IMR-90 (cell line): ENCODE measurements around the gene VIPR2. TPM values are rescaled to one million over a fixed set of nuclear protein-coding genes. Genes with fewer than 3 reads are reported as not detected.

ENCODE experiments used
- ATAC-seq: fragments of 200-7000 bp; cut with Tn5 transposase; 2 replicates; pipeline ENCODE4 v1.9.1; 2020; ENCODE audit warnings: low read depth, mild to moderate bottlenecking, moderate library complexity
- BruUV-seq: library from RNA; stranded (reverse); fragments of 400-500 nt; replicated peaks from 2 replicates; lab custom pipeline; 2021; lab: Mats Ljungman, UMichigan
- CTCF ChIA-PET: fragments of 300-600 bp; formaldehyde crosslinking; extraction: SDS; loops from one replicate; lab custom pipeline; 2021; ENCODE audit warnings: antibody characterized with exemption; lab: Yijun Ruan, JAX
- POLR2A ChIA-PET: fragments of 300-600 bp; sonication (Branson Sonifier 250); formaldehyde crosslinking; loops from one replicate; lab custom pipeline; 2022; ENCODE audit warnings: antibody characterized with exemption; ENCODE audit not compliant: unreplicated experiment; lab: Charles Lee
- DNase-seq: peaks from one replicate; pipeline ENCODE4 v3.0.0; 2013
- H2AFZ ChIP-seq: replicated peaks from 2 replicates; pipeline ENCODE3; 2013; ENCODE audit warnings: low read length, mild to moderate bottlenecking; ENCODE audit not compliant: poor library complexity
- H2AK5ac ChIP-seq: 2 replicates; pipeline ENCODE4 v1.6.1; 2013; ENCODE audit warnings: low read depth, low read length, inconsistent platforms
- H2AK9ac ChIP-seq: replicated peaks from 2 replicates; pipeline ENCODE3; 2013; ENCODE audit warnings: mild to moderate bottlenecking, low read depth, low read length, moderate library complexity; ENCODE audit not compliant: poor library complexity
- H2BK120ac ChIP-seq: 2 replicates; pipeline ENCODE4 v1.6.1; 2013; ENCODE audit warnings: low read depth, low read length, inconsistent platforms
- H2BK15ac ChIP-seq: 3 replicates; pipeline ENCODE4 v1.6.1; 2013; ENCODE audit warnings: low read depth, low read length, inconsistent platforms
- H2BK20ac ChIP-seq: 2 replicates; pipeline ENCODE4 v1.6.1; 2013; ENCODE audit warnings: low read depth, mild to moderate bottlenecking, inconsistent platforms, low read length, moderate library complexity
- H2BK5ac ChIP-seq: 2 replicates; pipeline ENCODE4 v1.6.1; 2013; ENCODE audit warnings: mild to moderate bottlenecking, low read depth, low read length, inconsistent platforms; ENCODE audit not compliant: poor library complexity, severe bottlenecking
- H3K14ac ChIP-seq: replicated peaks from 2 replicates; pipeline ENCODE4 v1.6.1; 2013; ENCODE audit warnings: low read depth, low read length, inconsistent platforms
- H3K18ac ChIP-seq: 2 replicates; pipeline ENCODE4 v1.6.1; 2013; ENCODE audit warnings: low read depth, low read length, control low read depth
- H3K23ac ChIP-seq: 2 replicates; pipeline ENCODE4 v1.6.1; 2013; ENCODE audit warnings: low read depth, low read length, inconsistent platforms
- H3K27ac ChIP-seq: 2 replicates; pipeline ENCODE4 v1.5.1; 2013; ENCODE audit warnings: mild to moderate bottlenecking, control low read depth, low read length; ENCODE audit not compliant: insufficient read depth
- H3K27me3 ChIP-seq: 2 replicates; pipeline ENCODE4 v1.6.1; 2013; ENCODE audit warnings: low read length; ENCODE audit not compliant: control insufficient read depth, insufficient read depth
- H3K36me3 ChIP-seq: 2 replicates; pipeline ENCODE4 v1.6.1; 2013; ENCODE audit warnings: low read length, mixed read lengths; ENCODE audit not compliant: control insufficient read depth, insufficient read depth
- H3K4ac ChIP-seq: 2 replicates; pipeline ENCODE4 v1.6.1; 2013; ENCODE audit warnings: low read depth, low read length, inconsistent platforms
- H3K4me1 ChIP-seq: 2 replicates; pipeline ENCODE4 v1.6.1; 2013; ENCODE audit warnings: low read length, mixed read lengths; ENCODE audit not compliant: control insufficient read depth, insufficient read depth
- H3K4me2 ChIP-seq: 2 replicates; pipeline ENCODE4 v1.6.1; 2013; ENCODE audit warnings: low read depth, mild to moderate bottlenecking, control low read depth, low read length, moderate library complexity
- H3K4me3 ChIP-seq: 2 replicates; pipeline ENCODE4 v1.5.1; 2013; ENCODE audit warnings: low read depth, mild to moderate bottlenecking, control low read depth, low read length, moderate library complexity; ENCODE audit not compliant: insufficient read depth
- H3K56ac ChIP-seq: 2 replicates; pipeline ENCODE4 v1.6.1; 2013; ENCODE audit warnings: low read length, inconsistent platforms; ENCODE audit not compliant: insufficient read depth; ENCODE audit errors: extremely low read depth
- H3K79me1 ChIP-seq, 2 experiments: 2 replicates each; pipeline ENCODE4 v1.6.1; 2013; ENCODE audit warnings: low read length in 2 of 2, inconsistent platforms in 1 of 2, low read depth in 1 of 2
- H3K9ac ChIP-seq: 2 replicates; pipeline ENCODE4 v1.6.1; 2013; ENCODE audit warnings: low read depth, low read length, control low read depth
- H3K9me1 ChIP-seq: 2 replicates; pipeline ENCODE4 v1.6.1; 2013; ENCODE audit warnings: low read length, inconsistent platforms; ENCODE audit not compliant: insufficient read depth
- H3K9me3 ChIP-seq: 2 replicates; pipeline ENCODE4 v1.6.1; 2013; ENCODE audit warnings: low read length; ENCODE audit not compliant: control insufficient read depth, insufficient read depth
- H4K20me1 ChIP-seq: 2 replicates; pipeline ENCODE4 v1.6.1; 2013; ENCODE audit warnings: low read length, inconsistent platforms; ENCODE audit not compliant: insufficient read depth
- H4K5ac ChIP-seq: 2 replicates; pipeline ENCODE4 v1.6.1; 2013; ENCODE audit warnings: mild to moderate bottlenecking, low read depth, low read length, control low read depth
- H4K8ac ChIP-seq, 2 experiments: 2 replicates each; pipeline ENCODE4 v1.6.1; 2013; ENCODE audit warnings: low read depth in 2 of 2, low read length in 2 of 2, control low read depth in 1 of 2, inconsistent platforms in 1 of 2
- H4K91ac ChIP-seq: 2 replicates; pipeline ENCODE4 v1.6.1; 2013; ENCODE audit warnings: low read depth, low read length, inconsistent platforms; ENCODE audit not compliant: insufficient read depth
- CEBPB ChIP-seq: IDR thresholded peaks from 2 replicates; pipeline ENCODE4 v1.6.1; 2012; ENCODE audit warnings: low read depth, low read length, improper control_type of control experiment
- CHD1 ChIP-seq: IDR thresholded peaks from 2 replicates; pipeline ENCODE4 v1.6.1; 2012; ENCODE audit warnings: low read depth, low read length, improper control_type of control experiment
- CTCF ChIP-seq: conservative IDR thresholded peaks from 2 replicates; pipeline ENCODE4 v1.5.1; 2012; ENCODE audit warnings: mild to moderate bottlenecking, low read depth, low read length, improper control_type of control experiment
- FOS ChIP-seq: fragments of 150-350 bp; IDR thresholded peaks from 2 replicates; pipeline ENCODE4 v1.6.1; 2016; ENCODE audit warnings: low read depth, low read length
- MAZ ChIP-seq: IDR thresholded peaks from 2 replicates; pipeline ENCODE4 v1.6.1; 2012; ENCODE audit warnings: low read depth, mild to moderate bottlenecking, low read length, improper control_type of control experiment, moderate library complexity, borderline replicate concordance
- MXI1 ChIP-seq: IDR thresholded peaks from 2 replicates; pipeline ENCODE4 v1.6.1; 2012; ENCODE audit warnings: low read depth, mild to moderate bottlenecking, low read length, moderate library complexity, borderline replicate concordance
- NFE2L2 ChIP-seq: fragments of 150-350 bp; IDR thresholded peaks from 2 replicates; pipeline ENCODE4 v1.6.1; 2016; ENCODE audit warnings: low read depth, mild to moderate bottlenecking, low read length
- WGBS, 2 experiments: methylation state at CpG; one replicate each; pipeline versions ENCODE4 v1.1.5 to v1.1.7; 2013; ENCODE audit warnings: missing lambda C conversion rate in 2 of 2; ENCODE audit not compliant: insufficient read length in 1 of 2; ENCODE audit errors: extremely low coverage in 2 of 2; 5-methylcytosine and 5-hydroxymethylcytosine counted together
- dilution Hi-C: fragments of 300-500 bp; cut with HindIII; formaldehyde crosslinking; loops from one replicate; pipeline ENCODE4 v1.14.3; 2018; ENCODE audit warnings: low sequenced_read_pairs; ENCODE audit not compliant: unreplicated experiment
- in situ Hi-C: fragments of 300-500 bp; cut with MboI; formaldehyde crosslinking; loops from 3 replicates; pipeline ENCODE4 v1.14.3; 2019; ENCODE audit warnings: low sequenced_read_pairs, inconsistent platforms, mixed read lengths
- intact Hi-C: fragments of 100-400 bp; cut with micrococcal nuclease; formaldehyde crosslinking; loops from 2 replicates; pipeline ENCODE4 v1.10.0; 2022
- polyA plus RNA-seq, 3 experiments: library from polyadenylated mRNA; depleted of rRNA; stranded (reverse); fragments of >200 nt; gene quantifications; 2 replicates each; pipeline ENCODE4 v1.2.3, GENCODE V29; 2012; ENCODE audit warnings: low replicate concordance in 1 of 3
- total RNA-seq: library from RNA; depleted of rRNA; stranded (reverse); fragments of >200 nt; gene quantifications from 2 replicates; pipeline ENCODE4 v1.2.3, GENCODE V29; 2012
- TF ChIP-seq, protein P1 (sequence below): fragments of 150-350 bp; IDR thresholded peaks from 2 replicates; pipeline ENCODE4 v1.6.1; 2017; ENCODE audit warnings: mild to moderate bottlenecking, antibody characterized with exemption, low read length, low read depth
- TF ChIP-seq, protein P2 (sequence below): fragments of 150-350 bp; IDR thresholded peaks from 2 replicates; pipeline ENCODE4 v1.6.1; 2016; ENCODE audit warnings: low read depth, mild to moderate bottlenecking, low read length, moderate library complexity, borderline replicate concordance

Gene VIPR2
- total and polyA plus RNA-seq, 2 of the 4 experiments (the other 2 are of a cell fraction): not detected

DNA sequence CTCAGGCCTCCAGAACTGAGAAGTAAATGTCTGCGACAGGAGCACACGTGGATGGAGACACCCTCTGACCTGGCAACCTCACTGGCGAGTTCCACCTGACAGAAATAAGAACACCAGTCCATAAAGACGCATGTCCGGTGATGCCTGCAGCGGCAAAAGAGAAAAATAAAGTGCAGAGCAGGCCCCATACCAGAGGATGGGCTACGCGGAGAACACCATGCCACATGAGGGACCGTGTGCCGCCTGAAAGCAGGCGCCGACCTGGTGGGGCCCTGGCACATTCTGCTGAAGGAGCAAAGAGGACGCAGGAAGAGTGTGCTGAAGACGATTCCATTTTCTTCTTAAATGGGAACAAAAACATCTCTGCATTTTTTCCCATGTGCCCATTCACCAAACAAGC, 105.0 kb downstream of the VIPR2 start:
- intact Hi-C loops (no loop called here), dilution Hi-C loops (no loop called here), in situ Hi-C loops (no loop called here)
- Histone ChIP-seq H3K18ac (no peak overlapping the region), H2BK15ac (no peak overlapping the region), H2AK5ac (no peak overlapping the region), H3K36me3 (no peaks in the 10 kb centered on the region), H3K4me3 (no peak overlapping the region), H2BK5ac (no peak overlapping the region), H2AK9ac (no peak overlapping the region), H3K56ac (no peak overlapping the region), H4K91ac (no peak overlapping the region), H3K9me3 (peaks cover 34% of the 10 kb centered on the region), H3K4me2 (no peak overlapping the region), H2BK20ac (no peak overlapping the region), H4K8ac (no peak overlapping the region), H3K14ac (no peak overlapping the region), H3K9ac (no peak overlapping the region), H3K9me1 (no peaks in the 10 kb centered on the region), H4K20me1 (no peaks in the 10 kb centered on the region), H3K79me1 (no peaks in the 10 kb centered on the region), H2AFZ (no peak overlapping the region), H3K23ac (no peak overlapping the region), H2BK120ac (no peak overlapping the region), H4K5ac (no peak overlapping the region), H3K27ac (no peak overlapping the region), H3K4me1 (no peaks in the 10 kb centered on the region), H3K4ac (no peak overlapping the region), H3K27me3 (no peaks in the 10 kb centered on the region; the same call in 1 of the 2 replicates)
- 71% methylated on average over 6 of the region's 14 CpGs; no CpG with 5 or more reads in 1 of the 2 experiments for WGBS, 2 experiments
- POLR2A ChIA-PET: no interaction called here
- BruUV-seq: no TSS peak
- CTCF ChIA-PET: no interaction called here
- no peak for ATAC-seq
- TF ChIP-seq, protein P1, sequence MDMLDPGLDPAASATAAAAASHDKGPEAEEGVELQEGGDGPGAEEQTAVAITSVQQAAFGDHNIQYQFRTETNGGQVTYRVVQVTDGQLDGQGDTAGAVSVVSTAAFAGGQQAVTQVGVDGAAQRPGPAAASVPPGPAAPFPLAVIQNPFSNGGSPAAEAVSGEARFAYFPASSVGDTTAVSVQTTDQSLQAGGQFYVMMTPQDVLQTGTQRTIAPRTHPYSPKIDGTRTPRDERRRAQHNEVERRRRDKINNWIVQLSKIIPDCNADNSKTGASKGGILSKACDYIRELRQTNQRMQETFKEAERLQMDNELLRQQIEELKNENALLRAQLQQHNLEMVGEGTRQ: no peak
- TF ChIP-seq MXI1 (no peak), MAZ (no peak), NFE2L2 (no peak), CEBPB (no peak), FOS (no peak), CHD1 (no peak), CTCF (no peak)
- TF ChIP-seq, protein P2, sequence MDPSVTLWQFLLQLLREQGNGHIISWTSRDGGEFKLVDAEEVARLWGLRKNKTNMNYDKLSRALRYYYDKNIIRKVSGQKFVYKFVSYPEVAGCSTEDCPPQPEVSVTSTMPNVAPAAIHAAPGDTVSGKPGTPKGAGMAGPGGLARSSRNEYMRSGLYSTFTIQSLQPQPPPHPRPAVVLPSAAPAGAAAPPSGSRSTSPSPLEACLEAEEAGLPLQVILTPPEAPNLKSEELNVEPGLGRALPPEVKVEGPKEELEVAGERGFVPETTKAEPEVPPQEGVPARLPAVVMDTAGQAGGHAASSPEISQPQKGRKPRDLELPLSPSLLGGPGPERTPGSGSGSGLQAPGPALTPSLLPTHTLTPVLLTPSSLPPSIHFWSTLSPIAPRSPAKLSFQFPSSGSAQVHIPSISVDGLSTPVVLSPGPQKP: no peak
- no peak for DNase-seq
